HCT116 (cell line): ENCODE results near the gene GLRX3.

ENCODE experiments used
- CEBPB ChIP-seq: IDR thresholded peaks from 2 replicates; pipeline ENCODE4 v1.6.1; 2012; ENCODE audit warnings: low read depth
- EGR1 ChIP-seq: IDR thresholded peaks from 2 replicates; pipeline ENCODE4 v1.6.1; 2012; ENCODE audit warnings: low read depth
- ELF1 ChIP-seq: IDR thresholded peaks from 2 replicates; pipeline ENCODE4 v1.6.1; 2012; ENCODE audit warnings: low read depth, borderline replicate concordance
- EZH2 ChIP-seq: fragments of 200-600 bp; sonication (generic); IDR thresholded peaks from 2 replicates; pipeline ENCODE4 v1.6.1; 2017; ENCODE audit warnings: antibody characterized with exemption, mixed run types
- POLR2A ChIP-seq: IDR thresholded peaks from 2 replicates; pipeline ENCODE4 v1.7.0; 2011; ENCODE audit warnings: borderline replicate concordance; ENCODE audit not compliant: insufficient read depth, insufficient read length; ENCODE audit errors: extremely low read depth
- POLR2AphosphoS5 ChIP-seq: IDR thresholded peaks from 2 replicates; pipeline ENCODE4 v1.6.1; 2011; ENCODE audit warnings: mild to moderate bottlenecking, low read depth, low read length, moderate library complexity
- SIN3A ChIP-seq: IDR thresholded peaks from 2 replicates; pipeline ENCODE4 v1.6.1; 2012; ENCODE audit warnings: low read depth
- SP1 ChIP-seq: IDR thresholded peaks from 2 replicates; pipeline ENCODE4 v1.6.1; 2012; ENCODE audit warnings: low read depth
- TCF7L2 ChIP-seq: IDR thresholded peaks from 2 replicates; pipeline ENCODE4 v1.7.0; 2011; ENCODE audit warnings: borderline replicate concordance, inconsistent platforms; ENCODE audit not compliant: insufficient read depth, insufficient read length; ENCODE audit errors: extremely low read depth
- ZNF274 ChIP-seq: fragments of 200-500 bp; sonication (Bioruptor generic); IDR thresholded peaks from 2 replicates; pipeline ENCODE4 v1.6.1; 2014; ENCODE audit warnings: mild to moderate bottlenecking, low read depth, low read length, inconsistent platforms
- TF ChIP-seq, protein P1 (sequence below), 3 experiments: fragments of 200-600 bp in 1 of 3; sonication (generic) in 1 of 3; IDR thresholded peaks in 2 of 3; conservative IDR thresholded peaks in 1 of 3; 2 replicates each; pipeline ENCODE4 v1.5.1; 2012 to 2017; ENCODE audit warnings: low read depth in 2 of 3, low read length in 2 of 3, antibody characterized with exemption in 1 of 3, borderline replicate concordance in 1 of 3, control low read depth in 1 of 3, mild to moderate bottlenecking in 1 of 3, mixed read lengths in 1 of 3, mixed run types in 1 of 3, moderate library complexity in 1 of 3; ENCODE audit not compliant: insufficient read depth in 1 of 3

DNA sequence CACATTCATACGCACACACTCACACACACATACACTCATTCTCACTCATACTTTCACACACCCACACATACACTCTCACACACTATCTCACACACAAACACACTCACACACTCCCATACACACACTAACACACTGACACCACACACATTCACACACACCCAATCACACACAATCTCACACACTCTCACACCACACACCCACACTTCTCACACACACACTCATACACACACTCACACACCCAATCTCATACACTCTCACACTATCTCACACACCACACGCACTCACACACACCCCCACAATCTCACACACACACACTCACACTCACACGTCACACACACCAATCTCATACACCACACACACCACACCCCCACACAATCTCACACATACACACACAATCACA, 71.0 kb downstream of the GLRX3 start:
- TF ChIP-seq POLR2A (no peak), POLR2AphosphoS5 (no peak), SIN3A (no peak), SP1 (no peak), TCF7L2 (no peak), ELF1 (no peak), EZH2 (no peak), EGR1 (no peak), ZNF274 (no peak), CEBPB (no peak)
- TF ChIP-seq, protein P1, sequence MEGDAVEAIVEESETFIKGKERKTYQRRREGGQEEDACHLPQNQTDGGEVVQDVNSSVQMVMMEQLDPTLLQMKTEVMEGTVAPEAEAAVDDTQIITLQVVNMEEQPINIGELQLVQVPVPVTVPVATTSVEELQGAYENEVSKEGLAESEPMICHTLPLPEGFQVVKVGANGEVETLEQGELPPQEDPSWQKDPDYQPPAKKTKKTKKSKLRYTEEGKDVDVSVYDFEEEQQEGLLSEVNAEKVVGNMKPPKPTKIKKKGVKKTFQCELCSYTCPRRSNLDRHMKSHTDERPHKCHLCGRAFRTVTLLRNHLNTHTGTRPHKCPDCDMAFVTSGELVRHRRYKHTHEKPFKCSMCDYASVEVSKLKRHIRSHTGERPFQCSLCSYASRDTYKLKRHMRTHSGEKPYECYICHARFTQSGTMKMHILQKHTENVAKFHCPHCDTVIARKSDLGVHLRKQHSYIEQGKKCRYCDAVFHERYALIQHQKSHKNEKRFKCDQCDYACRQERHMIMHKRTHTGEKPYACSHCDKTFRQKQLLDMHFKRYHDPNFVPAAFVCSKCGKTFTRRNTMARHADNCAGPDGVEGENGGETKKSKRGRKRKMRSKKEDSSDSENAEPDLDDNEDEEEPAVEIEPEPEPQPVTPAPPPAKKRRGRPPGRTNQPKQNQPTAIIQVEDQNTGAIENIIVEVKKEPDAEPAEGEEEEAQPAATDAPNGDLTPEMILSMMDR (IDR thresholded peaks at IDR 0.05 in 2 of 3, conservative IDR thresholded peaks at IDR 0.05 in 1 of 3; ENCODE audit: borderline replicate concordance in 1 of 3, insufficient read depth in 1 of 3, low read depth in 2 of 3, low read length in 2 of 3) = no peak
